HUES48 (cell line): ENCODE results near the gene WDR70.
"Not testable (repeated sequence)": the region's sequence is repeated elsewhere in the genome, so short reads cannot be mapped to it uniquely, and the experiment has no call there.

ENCODE experiments used
- H3K27ac ChIP-seq: one replicate; pipeline ENCODE4 v1.7.0; 2013; ENCODE audit warnings: low read depth, low read length, inconsistent platforms
- H3K27me3 ChIP-seq: 2 replicates; pipeline ENCODE4 v1.6.1; 2013; ENCODE audit warnings: mild to moderate bottlenecking, low read length; ENCODE audit not compliant: control insufficient read depth, insufficient read depth
- H3K36me3 ChIP-seq: 2 replicates; pipeline ENCODE4 v1.6.1; 2013; ENCODE audit warnings: low read length; ENCODE audit not compliant: control insufficient read depth, insufficient read depth
- H3K4me1 ChIP-seq: 2 replicates; pipeline ENCODE4 v1.6.1; 2013; ENCODE audit warnings: mild to moderate bottlenecking, low read length; ENCODE audit not compliant: control insufficient read depth, insufficient read depth
- H3K4me3 ChIP-seq: 2 replicates; pipeline ENCODE4 v1.5.1; 2013; ENCODE audit warnings: mild to moderate bottlenecking, low read depth, low read length
- H3K9ac ChIP-seq: 2 replicates; pipeline ENCODE4 v1.6.1; 2013; ENCODE audit warnings: mild to moderate bottlenecking, low read depth, low read length, moderate library complexity
- H3K9me3 ChIP-seq: 2 replicates; pipeline ENCODE4 v1.6.1; 2013; ENCODE audit warnings: low read length; ENCODE audit not compliant: control insufficient read depth, insufficient read depth

The WDR70 gene

DNA sequence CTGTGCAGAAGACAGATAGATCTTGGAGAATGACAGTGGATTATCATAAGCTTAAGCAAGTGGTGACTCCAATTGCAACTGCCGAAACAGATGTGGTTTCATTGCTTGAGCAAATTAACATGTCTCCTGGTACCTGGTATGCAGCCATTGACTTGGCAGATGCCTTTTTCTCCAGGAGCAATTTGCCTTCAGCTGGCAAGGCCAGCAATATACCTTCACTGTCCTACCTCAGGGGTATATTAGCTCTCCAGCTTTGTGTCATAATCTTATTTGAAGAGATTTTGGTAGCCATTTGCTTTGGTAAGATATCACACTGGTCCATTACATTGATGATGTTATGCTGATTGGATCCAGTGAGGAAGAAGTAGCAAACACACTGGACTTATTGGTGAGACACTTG is 417.3 kb downstream of the WDR70 start:
- not testable (repeated sequence) for H3K27me3 ChIP-seq, H3K9ac ChIP-seq, H3K4me1 ChIP-seq, H3K4me3 ChIP-seq, H3K9me3 ChIP-seq, H3K27ac ChIP-seq, H3K36me3 ChIP-seq

DNA sequence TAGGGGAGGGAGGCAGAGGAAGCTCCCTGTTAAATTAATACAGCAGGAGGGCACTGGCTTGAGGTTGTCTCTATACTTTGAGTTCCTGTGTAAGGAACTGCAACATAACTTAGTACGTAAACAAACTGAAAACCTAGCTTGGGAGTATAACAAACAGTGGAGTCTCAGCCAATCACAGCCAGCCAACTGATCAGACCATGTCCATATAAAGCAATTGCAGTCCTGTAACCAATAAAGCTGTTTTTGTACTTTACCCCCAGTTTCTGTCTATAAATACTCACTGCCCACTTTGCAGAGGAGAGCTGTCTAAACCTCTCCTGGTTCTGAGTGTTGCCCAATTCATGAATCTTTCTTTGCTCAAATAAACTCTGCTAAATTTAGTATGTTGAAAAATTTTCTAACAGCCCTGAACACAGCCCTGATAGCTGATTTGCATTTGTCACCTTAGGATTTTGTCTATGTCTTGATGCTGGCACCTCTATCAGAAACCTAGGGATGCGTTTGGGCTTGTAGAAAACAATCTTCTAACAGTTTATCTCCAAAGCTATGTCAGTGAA is 420.8 kb downstream of the WDR70 start:
- Histone ChIP-seq H3K27ac (no peak overlapping the region), H3K27me3 (no peaks in the 10 kb centered on the region), H3K4me1 (no peaks in the 10 kb centered on the region), H3K36me3 (no peaks in the 10 kb centered on the region), H3K9me3 (peaks cover 6% of the 10 kb centered on the region; the same call in 1 of the 2 replicates), H3K9ac (no peak overlapping the region), H3K4me3 (no peak overlapping the region)

DNA sequence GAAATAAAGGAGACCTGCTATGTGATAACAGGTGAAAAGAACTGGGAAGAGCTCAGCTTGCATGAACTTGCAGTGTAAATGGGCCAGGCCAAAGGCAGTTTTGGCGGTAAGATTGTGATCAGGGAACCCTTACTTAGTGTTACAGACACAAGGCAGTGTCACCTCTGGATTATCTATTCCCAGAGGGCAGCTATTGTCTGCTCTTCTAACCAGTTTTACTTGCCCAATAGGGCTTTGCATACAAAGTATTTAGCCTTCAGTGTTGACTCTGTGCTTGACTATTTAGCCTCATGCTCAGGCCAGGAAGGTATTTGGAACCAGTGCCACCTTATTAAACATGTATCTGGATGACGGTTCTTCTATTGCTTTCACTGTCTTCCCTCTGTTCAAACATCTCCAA is 422.4 kb downstream of the WDR70 start:
- Histone ChIP-seq H3K27ac (no peak overlapping the region), H3K36me3 (no peaks in the 10 kb centered on the region), H3K4me3 (no peak overlapping the region), H3K9ac (no peak overlapping the region), H3K4me1 (no peaks in the 10 kb centered on the region), H3K9me3 (no peaks in the 10 kb centered on the region), H3K27me3 (no peaks in the 10 kb centered on the region)
